ENCODE data around the gene UNC13C. TPM values are rescaled to one million over a fixed set of nuclear protein-coding genes. Genes with fewer than 3 reads are reported as not detected.

UNC13C gene
- total RNA-seq, 1 experiment from 2014 or later = 0.05 TPM

GRCh38 chr15:54462511-54462913 lies 484.3 kb downstream of the UNC13C start:
- DNase-seq (ENCODE audit: low read depth) = no peak

- DNase-seq (ENCODE audit: low read depth) = no peak
These were observed 503.6 kb downstream of the UNC13C start for GRCh38 chr15:54481819-54482218.

- no peak for DNase-seq (ENCODE audit: low read depth)
These were observed 504.0 kb downstream of the UNC13C start for GRCh38 chr15:54482251-54482650.

GRCh38 chr15:54500330-54500729 lies 522.1 kb downstream of the UNC13C start:
- no peak for DNase-seq (ENCODE audit: low read depth)

- no peak for DNase-seq (ENCODE audit: low read depth)
These were observed 524.3 kb downstream of the UNC13C start for GRCh38 chr15:54502416-54503075.

GRCh38 chr15:54504695-54505094 lies 526.5 kb downstream of the UNC13C start:
- no peak for DNase-seq (ENCODE audit: low read depth)

GRCh38 chr15:54506977-54507524 lies 528.8 kb downstream of the UNC13C start:
- no peak for DNase-seq (ENCODE audit: low read depth)

GRCh38 chr15:54514601-54515000 lies 536.4 kb downstream of the UNC13C start:
- no peak for DNase-seq (ENCODE audit: low read depth)

- no peak for DNase-seq (ENCODE audit: low read depth)
These were observed 537.7 kb downstream of the UNC13C start for GRCh38 chr15:54515664-54516582.

GRCh38 chr15:54517366-54517765 lies 539.1 kb downstream of the UNC13C start:
- no peak for DNase-seq (ENCODE audit: low read depth)

GRCh38 chr15:54518156-54518882 lies 540.1 kb downstream of the UNC13C start:
- DNase-seq (ENCODE audit: low read depth) = no peak

- no peak for DNase-seq (ENCODE audit: low read depth)
These were observed 541.3 kb downstream of the UNC13C start for GRCh38 chr15:54519577-54519976.

- no peak for DNase-seq (ENCODE audit: low read depth)
These were observed 542.4 kb downstream of the UNC13C start for GRCh38 chr15:54520616-54521015.

GRCh38 chr15:54521206-54521605 lies 543.0 kb downstream of the UNC13C start:
- DNase-seq (ENCODE audit: low read depth) = no peak

GRCh38 chr15:54528021-54528420 lies 549.8 kb downstream of the UNC13C start:
- no peak for DNase-seq (ENCODE audit: low read depth)

- DNase-seq (ENCODE audit: low read depth) = no peak
These were observed 562.5 kb downstream of the UNC13C start for GRCh38 chr15:54540721-54541120.

GRCh38 chr15:54547491-54547890 lies 569.2 kb downstream of the UNC13C start:
- no peak for DNase-seq (ENCODE audit: low read depth)

GRCh38 chr15:54550954-54551353 lies 572.7 kb downstream of the UNC13C start:
- no peak for DNase-seq (ENCODE audit: low read depth)

GRCh38 chr15:54556231-54556630 lies 578.0 kb downstream of the UNC13C start:
- DNase-seq (ENCODE audit: low read depth) = no peak

- DNase-seq (ENCODE audit: low read depth) = no peak
These were observed 581.3 kb downstream of the UNC13C start for GRCh38 chr15:54559405-54560069.

- no peak for DNase-seq (ENCODE audit: low read depth)
These were observed 582.2 kb downstream of the UNC13C start for GRCh38 chr15:54560417-54560816.

GRCh38 chr15:54564166-54564565 lies 585.9 kb downstream of the UNC13C start:
- no peak for DNase-seq (ENCODE audit: low read depth)

Measured in M059J (cell line).